ENCODE measurements around the gene TBC1D22A.

- TF ChIP-seq CTCF (IDR thresholded peaks at IDR 0.05; ENCODE audit: low read length) (no peak), EZH2 (IDR thresholded peaks at IDR 0.05; ENCODE audit: borderline replicate concordance, low read length) (no peak)
These were observed 235.9 kb downstream of the TBC1D22A start for GRCh38 chr22:46998331-46998730.
